ENCODE measurements around the gene ADSS2.
A peak's percentile ranks its signal among the peaks of the same experiment; 100 is the strongest.
"Not testable (repeated sequence)": the region's sequence is repeated elsewhere in the genome, so short reads cannot be mapped to it uniquely, and the experiment has no call there.

The ADSS2 gene

DNA sequence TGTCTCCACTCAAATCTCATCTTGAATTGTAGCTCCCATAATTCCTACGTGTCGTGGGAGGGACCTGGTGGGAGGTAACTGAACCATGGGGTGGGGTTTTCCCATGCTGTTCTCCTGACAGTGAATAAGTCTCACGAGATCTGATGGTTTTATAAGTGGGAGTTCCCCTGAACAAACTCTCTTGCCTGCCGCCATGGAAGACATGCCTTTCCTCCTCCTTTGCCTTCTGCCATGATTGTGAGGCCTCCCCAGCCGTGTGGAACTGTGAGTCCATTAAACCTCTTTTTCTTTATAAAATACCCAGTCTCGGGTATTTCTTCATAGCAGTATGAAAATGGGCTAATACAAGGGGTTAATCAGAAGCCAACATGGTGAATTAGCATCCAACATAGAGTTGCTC, 86.4 kb downstream of the ADSS2 start:
- DNase-seq (ENCODE audit: low read depth): not testable (repeated sequence)

DNA sequence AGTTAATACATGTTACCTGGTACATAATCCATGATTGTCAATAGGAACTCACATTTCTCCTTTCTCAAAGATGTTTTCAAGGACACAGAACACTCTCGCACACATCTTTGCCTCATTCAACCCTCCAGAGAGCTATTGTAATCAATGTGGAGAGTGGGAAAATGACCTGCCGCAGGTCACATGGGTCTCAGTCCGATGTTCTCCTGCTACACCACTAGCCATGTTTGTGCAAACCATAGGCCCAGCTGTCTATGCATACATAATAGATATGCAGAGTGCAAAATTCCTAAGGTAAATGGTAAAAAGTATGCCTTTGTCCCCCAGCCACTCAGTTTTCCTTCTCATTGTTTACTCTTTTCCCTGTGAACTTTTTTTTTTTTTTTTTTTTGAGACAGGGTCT, 89.2 kb downstream of the ADSS2 start:
- no peak for DNase-seq (ENCODE audit: low read depth)

- DNase-seq (ENCODE audit: low read depth): peak; percentile 56
Measured at GRCh38 chr1:244361764-244362473, 89.8 kb downstream of the ADSS2 start.
